ENCODE results near the gene L3HYPDH.

DNA sequence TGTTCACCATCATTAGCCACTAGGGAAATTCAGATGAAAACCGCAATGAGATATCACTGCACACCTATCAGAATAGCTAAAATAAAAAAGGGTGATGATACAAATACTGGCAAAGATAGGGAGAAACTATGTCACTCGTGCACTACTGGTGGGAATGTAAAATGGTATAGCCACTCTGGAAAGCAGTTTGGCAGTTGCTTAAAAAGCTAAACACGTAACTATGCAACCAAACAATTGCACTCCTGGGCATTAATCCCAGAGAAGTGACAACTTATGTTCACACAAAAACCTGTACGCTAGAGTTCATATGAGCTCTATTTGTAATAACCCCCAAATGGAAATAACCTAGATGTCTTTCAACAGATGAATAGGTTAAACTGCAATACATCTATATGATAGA is 54.4 kb downstream of the L3HYPDH start:
- TF ChIP-seq, protein P1, sequence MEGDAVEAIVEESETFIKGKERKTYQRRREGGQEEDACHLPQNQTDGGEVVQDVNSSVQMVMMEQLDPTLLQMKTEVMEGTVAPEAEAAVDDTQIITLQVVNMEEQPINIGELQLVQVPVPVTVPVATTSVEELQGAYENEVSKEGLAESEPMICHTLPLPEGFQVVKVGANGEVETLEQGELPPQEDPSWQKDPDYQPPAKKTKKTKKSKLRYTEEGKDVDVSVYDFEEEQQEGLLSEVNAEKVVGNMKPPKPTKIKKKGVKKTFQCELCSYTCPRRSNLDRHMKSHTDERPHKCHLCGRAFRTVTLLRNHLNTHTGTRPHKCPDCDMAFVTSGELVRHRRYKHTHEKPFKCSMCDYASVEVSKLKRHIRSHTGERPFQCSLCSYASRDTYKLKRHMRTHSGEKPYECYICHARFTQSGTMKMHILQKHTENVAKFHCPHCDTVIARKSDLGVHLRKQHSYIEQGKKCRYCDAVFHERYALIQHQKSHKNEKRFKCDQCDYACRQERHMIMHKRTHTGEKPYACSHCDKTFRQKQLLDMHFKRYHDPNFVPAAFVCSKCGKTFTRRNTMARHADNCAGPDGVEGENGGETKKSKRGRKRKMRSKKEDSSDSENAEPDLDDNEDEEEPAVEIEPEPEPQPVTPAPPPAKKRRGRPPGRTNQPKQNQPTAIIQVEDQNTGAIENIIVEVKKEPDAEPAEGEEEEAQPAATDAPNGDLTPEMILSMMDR (IDR thresholded peaks at IDR 0.05; ENCODE audit: insufficient read depth, low read depth, low read length): no peak
- TF ChIP-seq EZH2 (IDR thresholded peaks at IDR 0.05; ENCODE audit: insufficient read depth, low read length): no peak
